ENCODE measurements around the gene TULP3.

DNA sequence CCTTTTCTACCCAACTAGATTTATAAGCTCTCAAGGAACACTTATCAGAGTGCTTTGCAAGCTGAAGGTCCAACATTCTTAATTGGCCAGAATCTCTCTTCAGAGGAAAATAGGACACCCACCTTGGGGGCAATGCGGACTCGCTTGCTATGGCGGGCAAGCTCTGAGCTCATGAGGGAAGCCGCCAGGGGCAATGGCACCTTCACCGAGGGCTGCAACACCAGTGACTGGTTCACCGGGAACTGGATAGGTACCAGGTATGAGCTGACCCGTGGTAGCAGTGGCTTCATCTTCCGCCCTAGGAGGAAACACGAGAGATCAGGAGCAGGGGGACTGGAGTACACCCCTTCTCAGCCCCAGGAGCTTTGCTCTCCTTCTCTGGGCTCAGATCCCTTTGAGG, 26.5 kb upstream of the TULP3 start:
- TF ChIP-seq, protein P1, sequence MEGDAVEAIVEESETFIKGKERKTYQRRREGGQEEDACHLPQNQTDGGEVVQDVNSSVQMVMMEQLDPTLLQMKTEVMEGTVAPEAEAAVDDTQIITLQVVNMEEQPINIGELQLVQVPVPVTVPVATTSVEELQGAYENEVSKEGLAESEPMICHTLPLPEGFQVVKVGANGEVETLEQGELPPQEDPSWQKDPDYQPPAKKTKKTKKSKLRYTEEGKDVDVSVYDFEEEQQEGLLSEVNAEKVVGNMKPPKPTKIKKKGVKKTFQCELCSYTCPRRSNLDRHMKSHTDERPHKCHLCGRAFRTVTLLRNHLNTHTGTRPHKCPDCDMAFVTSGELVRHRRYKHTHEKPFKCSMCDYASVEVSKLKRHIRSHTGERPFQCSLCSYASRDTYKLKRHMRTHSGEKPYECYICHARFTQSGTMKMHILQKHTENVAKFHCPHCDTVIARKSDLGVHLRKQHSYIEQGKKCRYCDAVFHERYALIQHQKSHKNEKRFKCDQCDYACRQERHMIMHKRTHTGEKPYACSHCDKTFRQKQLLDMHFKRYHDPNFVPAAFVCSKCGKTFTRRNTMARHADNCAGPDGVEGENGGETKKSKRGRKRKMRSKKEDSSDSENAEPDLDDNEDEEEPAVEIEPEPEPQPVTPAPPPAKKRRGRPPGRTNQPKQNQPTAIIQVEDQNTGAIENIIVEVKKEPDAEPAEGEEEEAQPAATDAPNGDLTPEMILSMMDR (conservative IDR thresholded peaks at IDR 0.05; ENCODE audit: low read length): no peak
- no peak for TF ChIP-seq EZH2phosphoT487 (IDR thresholded peaks at IDR 0.05; ENCODE audit: borderline replicate concordance, low read depth, low read length)
